GM12873 (cell line): ENCODE data around the gene GABRP.

Experiments used
- TF ChIP-seq, protein P1 (sequence below): IDR thresholded peaks from 2 replicates; pipeline ENCODE4 v1.5.1; 2012; ENCODE audit warnings: low read depth, mild to moderate bottlenecking, moderate library complexity, low read length, control low read depth; ENCODE audit not compliant: insufficient read depth; ENCODE audit errors: missing control alignments

The GABRP gene

DNA sequence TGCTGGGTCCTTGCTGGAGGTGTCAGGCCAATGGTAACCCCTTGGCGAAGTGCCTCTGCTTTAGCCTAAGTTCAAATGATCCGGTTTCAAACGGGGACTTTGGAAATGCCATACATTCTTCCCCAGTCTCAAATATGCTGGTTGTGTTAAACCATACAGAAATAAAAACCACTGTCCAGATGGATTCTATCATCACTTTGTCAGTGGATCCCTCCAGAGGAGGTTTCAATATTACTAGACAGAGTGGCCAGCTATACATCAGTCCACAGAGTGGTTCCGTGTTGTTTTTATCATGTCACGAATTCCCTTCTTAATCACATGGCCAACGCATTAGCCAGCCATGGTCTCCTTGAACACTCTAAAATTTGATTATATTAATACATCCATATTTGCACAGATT is 71.0 kb downstream of the GABRP start:
- TF ChIP-seq, protein P1, sequence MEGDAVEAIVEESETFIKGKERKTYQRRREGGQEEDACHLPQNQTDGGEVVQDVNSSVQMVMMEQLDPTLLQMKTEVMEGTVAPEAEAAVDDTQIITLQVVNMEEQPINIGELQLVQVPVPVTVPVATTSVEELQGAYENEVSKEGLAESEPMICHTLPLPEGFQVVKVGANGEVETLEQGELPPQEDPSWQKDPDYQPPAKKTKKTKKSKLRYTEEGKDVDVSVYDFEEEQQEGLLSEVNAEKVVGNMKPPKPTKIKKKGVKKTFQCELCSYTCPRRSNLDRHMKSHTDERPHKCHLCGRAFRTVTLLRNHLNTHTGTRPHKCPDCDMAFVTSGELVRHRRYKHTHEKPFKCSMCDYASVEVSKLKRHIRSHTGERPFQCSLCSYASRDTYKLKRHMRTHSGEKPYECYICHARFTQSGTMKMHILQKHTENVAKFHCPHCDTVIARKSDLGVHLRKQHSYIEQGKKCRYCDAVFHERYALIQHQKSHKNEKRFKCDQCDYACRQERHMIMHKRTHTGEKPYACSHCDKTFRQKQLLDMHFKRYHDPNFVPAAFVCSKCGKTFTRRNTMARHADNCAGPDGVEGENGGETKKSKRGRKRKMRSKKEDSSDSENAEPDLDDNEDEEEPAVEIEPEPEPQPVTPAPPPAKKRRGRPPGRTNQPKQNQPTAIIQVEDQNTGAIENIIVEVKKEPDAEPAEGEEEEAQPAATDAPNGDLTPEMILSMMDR: no peak

DNA sequence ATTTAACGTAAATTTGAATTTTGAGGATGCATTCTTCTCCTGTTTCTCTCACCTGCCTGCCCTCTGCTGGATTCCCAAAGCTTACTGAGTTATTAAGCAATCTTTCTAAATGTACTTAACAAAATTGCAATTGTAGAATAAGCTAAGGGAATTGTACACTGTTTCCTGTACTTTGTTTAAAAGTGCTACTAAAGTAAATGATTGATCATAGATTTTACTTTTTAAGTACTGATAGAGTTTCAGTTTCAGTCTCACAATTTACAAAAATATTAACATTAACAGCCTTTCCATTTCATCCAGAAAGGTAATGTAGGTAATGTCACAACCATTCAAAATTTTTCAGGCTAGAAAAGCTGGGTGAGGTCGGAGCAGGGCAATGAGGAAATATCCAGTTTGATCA is 73.5 kb downstream of the GABRP start:
- TF ChIP-seq, protein P1: no peak

DNA sequence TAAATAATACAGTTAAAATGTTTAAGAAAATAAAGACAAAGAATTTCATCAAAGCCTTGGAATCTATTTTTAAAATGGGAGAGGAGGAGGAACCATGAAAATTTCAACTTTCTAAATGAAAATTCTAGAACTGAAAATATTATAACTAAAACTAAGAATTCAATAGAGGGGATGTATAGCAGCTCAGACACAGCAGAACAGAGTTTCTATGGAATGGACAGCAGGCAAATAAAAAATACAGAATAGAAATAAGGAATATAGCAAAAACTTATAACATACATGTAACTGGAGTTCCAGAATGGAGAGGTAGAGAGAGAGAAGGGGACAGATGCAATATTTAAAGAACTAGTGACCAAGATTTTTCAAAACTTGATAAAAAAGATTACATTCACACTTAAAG is 76.9 kb downstream of the GABRP start:
- TF ChIP-seq, protein P1: no peak

DNA sequence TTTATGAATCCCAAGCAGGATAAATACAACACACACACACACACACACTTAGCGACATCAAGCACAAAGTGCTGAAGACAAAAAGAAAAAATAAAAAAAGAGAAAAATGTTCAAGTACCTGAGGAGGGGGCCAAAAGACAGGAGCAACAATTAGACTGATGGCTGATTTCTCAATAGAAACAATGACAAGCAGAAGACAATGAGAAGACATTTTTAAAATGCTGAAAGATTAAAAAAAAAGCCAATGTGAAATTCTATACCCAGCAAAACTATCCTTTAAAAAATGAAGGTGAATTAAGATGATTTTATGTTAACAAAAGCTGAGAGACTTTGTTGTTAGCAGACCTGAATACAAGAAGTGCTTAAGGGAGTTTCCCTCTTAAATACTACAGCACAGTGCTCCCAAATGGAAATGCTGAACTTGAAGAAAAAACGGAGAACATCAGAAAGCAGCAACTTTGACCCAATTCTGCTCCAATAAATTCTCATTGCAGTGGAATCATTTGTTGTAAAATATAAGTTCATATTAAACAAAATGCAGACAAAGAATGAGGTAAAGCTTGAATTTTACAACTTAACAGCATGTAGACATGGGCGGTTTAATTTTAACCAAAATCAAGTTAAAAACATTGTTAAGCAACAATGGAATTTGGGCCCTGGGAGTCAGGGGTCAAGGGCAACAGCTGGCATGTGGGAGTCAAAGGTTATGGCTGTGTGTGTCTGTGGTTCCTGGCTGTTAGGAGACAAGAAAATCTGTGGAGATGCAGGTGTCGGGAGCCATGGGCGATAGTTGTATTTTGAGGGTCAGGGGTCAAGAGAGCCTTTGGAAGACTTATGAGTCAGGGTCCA is 77.5 kb downstream of the GABRP start:
- TF ChIP-seq, protein P1: no peak

DNA sequence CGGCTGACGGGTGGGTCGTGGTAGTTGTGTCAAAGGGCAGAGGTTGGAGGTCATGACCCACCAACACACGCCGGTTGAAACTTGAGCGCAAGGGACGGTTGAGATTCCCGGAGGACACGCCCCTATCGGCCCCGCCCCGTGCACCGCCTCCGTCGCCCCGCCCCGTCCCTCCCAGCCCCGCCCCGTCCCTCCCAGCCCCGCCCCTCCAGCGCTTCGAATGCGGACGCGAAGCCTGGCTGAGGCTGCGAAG is 78.1 kb downstream of the GABRP start:
- TF ChIP-seq, protein P1: no peak

DNA sequence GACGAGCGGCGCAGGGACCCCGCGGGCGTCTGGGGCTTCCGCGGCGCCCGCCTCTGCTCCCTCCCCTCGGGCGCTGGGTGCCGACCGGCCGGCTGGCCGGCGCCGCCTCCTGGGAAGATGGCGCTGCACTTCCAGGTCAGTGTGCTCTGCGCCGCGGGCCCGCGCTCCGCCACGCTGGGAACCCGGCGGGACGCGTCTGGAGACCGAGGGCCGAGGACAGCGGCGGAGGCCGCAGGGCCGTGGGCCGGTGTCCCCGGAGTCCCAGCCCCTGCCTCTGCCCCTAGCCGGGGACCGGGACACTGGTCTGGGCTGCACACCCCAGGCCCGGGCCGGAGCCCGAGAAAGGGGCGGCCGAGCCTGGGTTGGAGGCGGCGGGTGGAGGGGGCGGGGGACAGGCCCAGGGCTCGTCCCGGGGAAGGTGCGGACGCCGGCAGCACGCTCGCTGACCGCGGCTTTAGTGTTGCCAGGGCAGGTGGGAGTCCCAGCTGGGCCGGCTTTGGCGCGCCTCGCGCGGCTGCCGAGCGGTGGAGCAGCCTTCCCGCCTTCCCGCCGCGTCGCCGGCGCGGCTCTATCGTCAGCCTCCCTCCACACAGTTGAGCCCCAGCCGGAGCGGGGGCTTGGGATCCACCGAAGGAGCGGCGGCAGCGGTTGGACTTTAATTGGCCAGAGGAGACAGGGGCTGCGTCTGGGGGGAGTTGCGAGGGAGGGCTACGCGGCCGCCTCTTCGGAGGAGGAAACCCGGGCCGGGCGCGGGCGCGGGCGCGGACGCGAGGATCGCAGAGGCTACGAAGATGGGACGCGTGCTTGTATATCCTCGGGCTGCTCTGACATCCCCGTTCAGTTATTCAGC is 78.6 kb downstream of the GABRP start, which contains the start of gene RANBP17:
RANBP17 (plus strand) TSS at position 102 of the 850 bp plus-strand sequence.
- TF ChIP-seq, protein P1: no peak

DNA sequence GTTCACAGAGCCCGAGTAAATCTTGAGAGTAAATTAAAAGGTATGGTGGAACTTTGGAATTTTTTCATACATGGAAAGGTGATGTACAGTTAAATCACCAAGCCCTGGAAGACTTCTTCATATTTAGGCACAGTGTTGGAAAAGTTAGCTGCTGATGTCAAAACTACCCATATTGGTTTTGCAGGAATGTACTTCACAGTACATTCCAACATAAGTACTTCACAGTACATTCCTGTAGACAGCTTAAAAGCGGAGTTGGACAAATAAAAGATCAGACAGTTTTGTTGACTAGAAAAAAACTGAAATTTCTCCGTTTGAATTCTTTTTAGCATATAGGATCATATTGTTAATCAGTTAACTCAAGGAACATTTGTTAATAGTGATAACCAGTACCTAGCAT is 80.1 kb downstream of the GABRP start:
- TF ChIP-seq, protein P1: no peak
